Left ventricle myocardium inferior (tissue), 1 donor: ENCODE data around the gene LRRC74A. TPM values are rescaled to one million over a fixed set of nuclear protein-coding genes. Genes with fewer than 3 reads are reported as not detected.

ENCODE experiments used
- DNase-seq: peaks from one replicate; pipeline ENCODE4 v3.0.0-alpha.2; 2020
- H3K27ac ChIP-seq: fragments of 200-600 bp; replicated peaks from 2 replicates; pipeline ENCODE4 v1.8.0; 2021
- H3K27me3 ChIP-seq: fragments of 200-600 bp; 2 replicates; pipeline ENCODE4 v1.8.0; 2021; ENCODE audit warnings: low read depth
- H3K36me3 ChIP-seq: fragments of 200-600 bp; 2 replicates; pipeline ENCODE4 v1.8.0; 2021
- H3K4me1 ChIP-seq: fragments of 200-600 bp; 2 replicates; pipeline ENCODE4 v1.8.0; 2021
- H3K4me3 ChIP-seq: fragments of 200-600 bp; 2 replicates; pipeline ENCODE4 v1.8.0; 2021; ENCODE audit warnings: mild to moderate bottlenecking, moderate library complexity
- H3K9me3 ChIP-seq: fragments of 200-600 bp; replicated peaks from 2 replicates; pipeline ENCODE4 v1.8.0; 2021
- intact Hi-C: fragments of 100-400 bp; cut with micrococcal nuclease; formaldehyde crosslinking; loops from one replicate; pipeline ENCODE4 v1.11.0; 2022
- total RNA-seq: library from RNA; stranded (reverse); fragmentation: NEBNext Ultra II Directional; extraction: Animal tissue kit (Norgen Biotek cat#: 25700); gene quantifications from one replicate; pipeline ENCODE4 v1.2.1, GENCODE V29; 2021
- TF ChIP-seq, protein P1 (sequence below): fragments of 200-600 bp; IDR thresholded peaks from 2 replicates; pipeline ENCODE4 v1.8.0; 2021; ENCODE audit warnings: antibody characterized with exemption, mild to moderate bottlenecking, borderline replicate concordance
- donor health status: DM: no; HTN: yes; CAD: no; lungs with severe emphysema.

Gene LRRC74A
- total RNA-seq, 1 donor from 2014 or later, result not detected

DNA sequence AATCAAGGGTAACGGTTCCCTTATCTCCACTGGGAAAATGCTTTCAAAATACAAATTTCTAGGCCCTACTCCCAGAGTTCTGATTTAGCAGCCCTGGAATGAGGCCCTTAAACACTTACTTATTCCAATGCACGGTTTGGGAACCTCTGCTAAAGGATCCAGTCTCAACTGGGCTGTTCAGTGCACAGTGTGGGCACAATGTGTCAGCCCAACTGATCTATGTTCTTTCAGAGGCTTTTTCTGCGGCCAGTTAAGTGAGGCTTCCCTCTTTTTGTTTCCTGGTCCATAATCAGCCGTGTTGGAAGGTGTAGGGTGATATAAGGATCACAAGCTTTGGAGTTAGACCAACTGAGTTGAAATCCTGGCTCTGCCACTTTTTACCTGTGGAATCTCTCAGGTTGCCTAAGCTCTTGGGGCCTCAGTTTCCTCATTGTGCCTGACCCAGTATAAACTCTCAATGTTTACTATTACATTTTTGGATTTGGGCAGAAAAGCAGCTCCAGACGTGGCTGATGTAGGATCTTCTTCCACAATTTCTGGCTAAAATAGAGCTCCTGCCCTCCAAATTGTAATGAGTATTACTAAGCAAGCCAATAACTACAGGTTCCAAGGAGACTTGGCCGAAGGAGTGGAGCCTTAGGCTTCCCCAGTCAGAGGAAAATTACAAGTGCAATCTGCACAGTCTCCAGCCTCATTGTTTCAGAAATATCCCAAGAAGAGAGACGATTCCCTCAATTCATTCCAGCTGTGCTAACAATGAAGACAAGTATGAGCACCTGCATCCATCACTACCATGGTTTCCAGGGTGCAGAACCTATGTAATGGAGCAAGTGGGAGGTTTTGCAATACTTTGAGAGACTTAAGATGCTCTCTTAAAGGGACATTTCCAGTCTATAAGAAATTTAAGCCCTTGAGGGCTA lies 11.2 kb upstream of the LRRC74A start:
- peak overlapping the region; percentile 43 for H3K27ac ChIP-seq

DNA sequence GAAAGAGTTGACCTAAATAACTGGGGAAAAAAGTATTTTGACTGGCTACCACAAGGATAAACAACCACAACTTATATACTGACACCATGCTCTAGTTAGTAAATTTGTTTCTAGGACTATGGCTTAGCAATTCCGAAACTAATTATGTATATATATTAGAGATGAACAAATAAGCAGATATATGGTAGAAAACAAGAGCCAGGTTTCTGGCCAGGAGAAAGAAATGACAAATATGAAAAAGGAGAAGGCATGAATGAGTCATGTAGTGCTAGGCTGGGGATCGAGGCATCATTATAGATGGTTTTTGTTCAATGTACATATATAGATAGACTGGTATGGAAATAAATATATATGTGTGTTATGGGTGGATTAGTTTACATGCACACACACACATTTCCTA lies 5.5 kb upstream of the LRRC74A start:
- H3K27me3 ChIP-seq, result no peaks in the 10 kb centered on the region
- H3K27ac ChIP-seq, result no peak overlapping the region
- H3K4me1 ChIP-seq, result no peaks in the 10 kb centered on the region
- TF ChIP-seq, protein P1, sequence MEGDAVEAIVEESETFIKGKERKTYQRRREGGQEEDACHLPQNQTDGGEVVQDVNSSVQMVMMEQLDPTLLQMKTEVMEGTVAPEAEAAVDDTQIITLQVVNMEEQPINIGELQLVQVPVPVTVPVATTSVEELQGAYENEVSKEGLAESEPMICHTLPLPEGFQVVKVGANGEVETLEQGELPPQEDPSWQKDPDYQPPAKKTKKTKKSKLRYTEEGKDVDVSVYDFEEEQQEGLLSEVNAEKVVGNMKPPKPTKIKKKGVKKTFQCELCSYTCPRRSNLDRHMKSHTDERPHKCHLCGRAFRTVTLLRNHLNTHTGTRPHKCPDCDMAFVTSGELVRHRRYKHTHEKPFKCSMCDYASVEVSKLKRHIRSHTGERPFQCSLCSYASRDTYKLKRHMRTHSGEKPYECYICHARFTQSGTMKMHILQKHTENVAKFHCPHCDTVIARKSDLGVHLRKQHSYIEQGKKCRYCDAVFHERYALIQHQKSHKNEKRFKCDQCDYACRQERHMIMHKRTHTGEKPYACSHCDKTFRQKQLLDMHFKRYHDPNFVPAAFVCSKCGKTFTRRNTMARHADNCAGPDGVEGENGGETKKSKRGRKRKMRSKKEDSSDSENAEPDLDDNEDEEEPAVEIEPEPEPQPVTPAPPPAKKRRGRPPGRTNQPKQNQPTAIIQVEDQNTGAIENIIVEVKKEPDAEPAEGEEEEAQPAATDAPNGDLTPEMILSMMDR, result no peak
- H3K4me3 ChIP-seq, result no peak overlapping the region
- H3K36me3 ChIP-seq, result no peaks in the 10 kb centered on the region
- no peaks in the 10 kb centered on the region for H3K9me3 ChIP-seq
- intact Hi-C loops, result no loop called here
- DNase-seq, result no peak

More for the DNA sequence above, 11.2 kb upstream of the LRRC74A start:
- no peak overlapping the region for H3K4me3 ChIP-seq
- H3K9me3 ChIP-seq, result no peaks in the 10 kb centered on the region
- TF ChIP-seq, protein P1, result no peak
- DNase-seq, result no peak
- no peaks in the 10 kb centered on the region for H3K36me3 ChIP-seq
- intact Hi-C loops, result no loop called here
- H3K27me3 ChIP-seq, result no peaks in the 10 kb centered on the region
- peaks cover 32% of the 10 kb centered on the region for H3K4me1 ChIP-seq

DNA sequence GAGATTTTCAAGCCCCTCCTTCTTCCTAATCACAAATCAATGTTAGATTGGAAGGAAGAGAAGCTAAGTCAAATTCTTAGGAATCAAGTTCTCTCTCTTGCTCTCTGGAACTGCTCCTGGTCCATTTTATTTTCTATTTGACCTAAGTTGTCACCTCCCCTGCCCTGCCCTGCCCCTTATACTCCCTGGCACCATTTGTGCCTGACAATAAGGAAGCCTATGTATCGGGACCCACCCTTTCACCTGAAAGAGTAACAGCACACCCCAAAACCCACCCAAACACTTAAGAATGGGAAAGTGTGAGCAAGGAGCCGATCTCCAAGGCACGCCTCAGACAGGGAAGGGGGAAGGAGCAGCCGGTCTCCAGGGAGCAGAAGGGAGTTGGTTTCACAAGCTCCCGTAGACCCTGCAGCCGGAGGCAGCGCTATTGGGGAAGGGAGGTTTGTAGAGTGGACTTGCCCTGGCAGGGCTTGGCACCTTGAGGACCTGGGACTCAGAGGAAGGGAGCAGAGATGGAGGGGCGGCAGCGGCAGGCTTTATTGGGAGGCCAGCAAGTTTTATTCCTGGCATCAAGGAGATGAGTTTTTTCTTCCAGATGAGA lies 1.6 kb downstream of the LRRC74A start:
- TF ChIP-seq, protein P1, result no peak
- peak; percentile 64 for DNase-seq

DNA sequence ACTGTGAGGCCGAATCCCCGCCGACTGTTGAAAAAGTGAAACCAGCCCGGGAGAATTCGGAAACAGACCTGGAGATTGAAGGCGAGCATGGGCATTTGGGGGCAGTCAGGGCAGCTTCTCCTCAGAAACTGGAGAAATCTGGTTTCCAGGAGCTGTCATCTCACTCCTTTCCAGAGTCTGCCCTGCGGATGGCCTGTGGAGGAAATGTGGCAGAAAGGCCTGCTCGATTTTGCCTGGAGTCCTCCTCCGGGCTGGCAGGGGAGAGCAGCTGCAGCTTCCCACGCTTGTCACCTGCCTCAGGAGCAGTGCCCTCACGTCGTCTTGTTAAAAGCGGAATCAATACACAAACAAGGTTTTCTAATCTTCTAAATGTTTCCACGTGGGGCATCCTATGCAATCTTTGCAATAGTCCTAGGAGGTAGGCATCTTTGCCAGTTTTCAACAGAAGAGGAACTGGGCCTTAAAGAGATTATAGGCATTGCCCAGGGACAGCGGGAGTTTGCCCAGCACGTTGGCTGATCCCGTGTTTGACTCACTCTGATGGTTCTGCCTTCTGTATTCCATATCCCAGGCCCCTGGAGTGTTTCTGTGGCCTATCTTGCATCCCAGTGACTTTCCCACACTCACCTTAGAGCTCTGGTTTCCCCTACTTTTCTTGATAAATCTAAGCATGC lies 2.3 kb downstream of the LRRC74A start:
- intact Hi-C loops, result no loop called here
- Histone ChIP-seq H3K36me3 (no peaks in the 10 kb centered on the region), H3K27me3 (no peaks in the 10 kb centered on the region), H3K4me3 (peak overlapping the region; percentile 57), H3K27ac (peak overlapping the region; percentile 86), H3K4me1 (peaks cover 37% of the 10 kb centered on the region), H3K9me3 (no peaks in the 10 kb centered on the region)
- TF ChIP-seq, protein P1, result no peak
- DNase-seq, result no peak

More for the DNA sequence above, 1.6 kb downstream of the LRRC74A start:
- intact Hi-C loops, result no loop called here
- Histone ChIP-seq H3K4me3 (peak overlapping the region; percentile 57), H3K9me3 (no peaks in the 10 kb centered on the region), H3K27me3 (no peaks in the 10 kb centered on the region), H3K27ac (peak overlapping the region; percentile 86), H3K4me1 (peaks cover 37% of the 10 kb centered on the region), H3K36me3 (no peaks in the 10 kb centered on the region)

DNA sequence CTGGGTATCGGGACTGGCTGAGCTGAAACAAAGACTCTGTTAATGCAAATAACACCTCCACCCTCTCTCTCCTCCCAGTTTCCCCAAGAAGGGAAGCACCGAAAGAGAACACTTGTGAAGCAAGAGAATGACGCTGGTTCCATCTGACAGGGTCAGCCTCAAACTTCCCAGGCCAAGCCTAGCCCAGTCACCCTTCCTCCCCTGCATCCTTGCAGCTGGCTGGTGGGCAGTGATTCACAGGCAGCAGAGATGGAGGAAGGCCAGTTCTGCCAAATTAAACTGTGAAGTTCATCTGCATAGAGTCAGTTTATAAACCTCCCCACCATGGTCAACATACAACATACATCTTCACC lies 2.8 kb downstream of the LRRC74A start:
- Histone ChIP-seq H3K9me3 (no peaks in the 10 kb centered on the region), H3K4me1 (peaks cover 37% of the 10 kb centered on the region), H3K27ac (peak overlapping the region; percentile 86), H3K36me3 (no peaks in the 10 kb centered on the region), H3K27me3 (no peaks in the 10 kb centered on the region), H3K4me3 (peak overlapping the region; percentile 57)
- peak; percentile 33 for DNase-seq
- TF ChIP-seq, protein P1, result no peak
- intact Hi-C loops, result no loop called here
